IPS-18a (cell line): ENCODE results near the gene TMEM204.
"Not testable (repeated sequence)": the region's sequence is repeated elsewhere in the genome, so short reads cannot be mapped to it uniquely, and the experiment has no call there.

Source experiments
- H3K27ac ChIP-seq: one replicate; pipeline ENCODE4 v1.5.1; 2013; ENCODE audit warnings: low read length
- H3K27me3 ChIP-seq: one replicate; pipeline ENCODE4 v1.6.1; 2013; ENCODE audit warnings: mild to moderate bottlenecking, low read length; ENCODE audit not compliant: control insufficient read depth, insufficient read depth
- H3K36me3 ChIP-seq: one replicate; pipeline ENCODE4 v1.6.1; 2013; ENCODE audit warnings: low read depth, low read length; ENCODE audit not compliant: control insufficient read depth
- H3K4me1 ChIP-seq: one replicate; pipeline ENCODE4 v1.6.1; 2013; ENCODE audit warnings: low read depth, low read length; ENCODE audit not compliant: control insufficient read depth
- H3K4me3 ChIP-seq: one replicate; pipeline ENCODE4 v1.5.1; 2013; ENCODE audit warnings: low read length
- H3K9ac ChIP-seq: one replicate; pipeline ENCODE4 v1.6.1; 2013; ENCODE audit warnings: mild to moderate bottlenecking, low read length, moderate library complexity
- H3K9me3 ChIP-seq: one replicate; pipeline ENCODE4 v1.6.1; 2013; ENCODE audit warnings: low read depth, low read length; ENCODE audit not compliant: control insufficient read depth

Gene TMEM204

DNA sequence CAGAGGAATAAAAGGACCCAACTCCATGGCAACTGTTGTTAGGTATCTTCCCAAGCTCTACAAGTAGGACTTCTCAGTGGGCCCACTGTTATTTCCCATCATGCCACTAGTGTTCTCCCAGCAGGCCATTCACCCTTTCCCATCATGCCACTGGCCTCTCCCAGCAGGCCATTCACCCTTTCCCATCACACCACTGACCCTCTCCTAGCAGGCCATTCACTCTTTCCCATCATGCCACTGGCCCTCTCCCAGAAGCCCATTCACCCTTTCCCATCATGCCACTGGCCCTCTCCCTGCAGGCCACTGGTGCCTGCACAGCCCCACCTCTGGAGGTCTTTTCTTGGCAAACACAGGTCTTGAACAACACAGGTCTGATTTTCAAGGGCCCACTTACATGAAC lies 42.1 kb downstream of the TMEM204 start:
- Histone ChIP-seq H3K9ac (no peak overlapping the region), H3K27me3 (no peaks in the 10 kb centered on the region), H3K4me3 (no peak overlapping the region), H3K4me1 (no peaks in the 10 kb centered on the region), H3K9me3 (no peaks in the 10 kb centered on the region), H3K36me3 (peaks cover 2% of the 10 kb centered on the region), H3K27ac (no peak overlapping the region)

DNA sequence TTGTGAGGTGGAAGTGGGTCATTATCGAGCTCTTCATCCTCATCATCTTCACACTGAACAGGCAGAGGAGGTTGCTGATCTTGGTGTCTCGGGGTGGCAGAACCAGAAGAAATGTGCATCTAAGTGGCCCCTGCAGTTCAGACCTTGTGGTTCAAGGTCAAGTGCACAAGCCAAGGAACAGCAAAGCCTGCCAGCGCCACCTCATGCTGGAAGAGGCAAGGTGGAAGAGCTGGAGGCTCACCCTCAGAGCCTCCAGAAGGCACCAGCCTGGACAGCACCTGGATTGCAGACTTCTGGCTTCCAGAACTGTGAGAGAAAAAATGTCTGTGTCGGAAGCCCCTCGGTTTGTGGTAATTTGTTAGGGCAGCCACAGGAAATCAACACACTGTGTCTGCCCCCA lies 45.7 kb downstream of the TMEM204 start:
- no peak overlapping the region for H3K27ac ChIP-seq
- peaks cover 4% of the 10 kb centered on the region for H3K36me3 ChIP-seq
- H3K27me3 ChIP-seq, result no peaks in the 10 kb centered on the region
- H3K9me3 ChIP-seq, result no peaks in the 10 kb centered on the region
- H3K4me1 ChIP-seq, result no peaks in the 10 kb centered on the region
- H3K9ac ChIP-seq, result no peak overlapping the region
- H3K4me3 ChIP-seq, result no peak overlapping the region

DNA sequence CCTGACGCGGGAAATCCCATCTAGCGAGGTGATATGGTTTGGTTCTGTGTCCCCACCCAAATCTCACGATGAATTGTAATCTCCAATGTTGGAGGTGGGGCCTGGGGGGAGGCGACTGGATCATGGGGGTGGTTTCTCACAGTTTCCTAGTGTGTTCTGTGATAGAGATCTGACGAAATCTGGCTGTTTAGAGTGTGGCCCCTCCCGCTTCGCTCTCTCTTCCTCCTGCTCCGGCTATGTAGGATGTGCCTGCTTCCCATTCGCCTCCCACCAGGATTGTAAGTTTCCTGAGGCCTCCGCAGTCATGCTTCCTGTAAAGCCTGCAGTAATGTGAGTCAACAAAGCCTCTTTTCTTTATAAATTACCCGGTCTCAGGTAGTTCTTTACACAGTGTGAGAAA lies 46.8 kb downstream of the TMEM204 start:
- H3K4me3 ChIP-seq, result no peak overlapping the region
- no peaks in the 10 kb centered on the region for H3K4me1 ChIP-seq
- no peaks in the 10 kb centered on the region for H3K27me3 ChIP-seq
- H3K9me3 ChIP-seq, result no peaks in the 10 kb centered on the region
- H3K36me3 ChIP-seq, result peaks cover 7% of the 10 kb centered on the region
- H3K9ac ChIP-seq, result no peak overlapping the region
- H3K27ac ChIP-seq, result no peak overlapping the region

DNA sequence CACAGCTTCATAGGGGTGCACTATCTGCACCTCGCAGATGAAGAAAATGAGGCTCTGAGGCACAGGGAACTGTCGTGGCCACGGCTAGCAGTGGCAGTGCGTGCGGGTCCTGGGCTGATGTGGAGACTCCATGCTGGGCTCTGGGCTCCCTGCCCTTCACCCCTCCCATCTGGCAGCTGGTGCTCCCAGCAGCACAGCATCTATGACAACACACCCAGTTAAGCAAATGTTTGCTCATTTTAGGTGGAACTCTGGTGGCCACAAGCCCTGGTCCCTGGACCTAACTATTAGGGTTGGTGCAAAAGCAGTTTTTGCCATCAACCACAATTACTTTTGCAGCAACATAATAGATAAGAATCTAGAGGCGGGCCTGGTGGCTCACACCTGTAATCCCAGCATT lies 47.5 kb downstream of the TMEM204 start:
- H3K9me3 ChIP-seq, result no peaks in the 10 kb centered on the region
- H3K9ac ChIP-seq, result no peak overlapping the region
- H3K36me3 ChIP-seq, result peaks cover 7% of the 10 kb centered on the region
- no peaks in the 10 kb centered on the region for H3K27me3 ChIP-seq
- no peaks in the 10 kb centered on the region for H3K4me1 ChIP-seq
- H3K27ac ChIP-seq, result no peak overlapping the region
- H3K4me3 ChIP-seq, result no peak overlapping the region

DNA sequence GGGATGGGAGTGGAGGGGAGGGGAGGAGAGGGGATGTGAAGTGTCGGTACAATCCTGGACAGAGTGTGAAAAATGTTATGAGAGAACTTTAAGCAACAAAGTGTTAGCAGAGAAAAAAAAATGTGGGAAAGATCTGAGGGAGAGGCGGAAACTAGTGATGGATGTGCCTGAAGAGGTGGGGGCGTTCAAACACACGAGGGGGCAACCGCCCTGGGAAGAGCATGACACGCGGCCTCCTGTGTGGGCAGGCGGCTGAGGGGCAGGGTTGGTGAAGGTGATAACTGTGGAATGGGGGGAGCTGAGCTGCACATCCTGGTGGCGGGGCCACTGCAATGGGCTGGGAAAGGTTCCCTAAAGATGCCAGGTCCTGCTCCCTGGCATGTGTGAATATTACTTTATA lies 48.3 kb downstream of the TMEM204 start:
- Histone ChIP-seq H3K9ac (no peak overlapping the region), H3K27ac (no peak overlapping the region), H3K9me3 (no peaks in the 10 kb centered on the region), H3K4me3 (no peak overlapping the region), H3K27me3 (no peaks in the 10 kb centered on the region), H3K36me3 (peaks cover 8% of the 10 kb centered on the region), H3K4me1 (no peaks in the 10 kb centered on the region)

DNA sequence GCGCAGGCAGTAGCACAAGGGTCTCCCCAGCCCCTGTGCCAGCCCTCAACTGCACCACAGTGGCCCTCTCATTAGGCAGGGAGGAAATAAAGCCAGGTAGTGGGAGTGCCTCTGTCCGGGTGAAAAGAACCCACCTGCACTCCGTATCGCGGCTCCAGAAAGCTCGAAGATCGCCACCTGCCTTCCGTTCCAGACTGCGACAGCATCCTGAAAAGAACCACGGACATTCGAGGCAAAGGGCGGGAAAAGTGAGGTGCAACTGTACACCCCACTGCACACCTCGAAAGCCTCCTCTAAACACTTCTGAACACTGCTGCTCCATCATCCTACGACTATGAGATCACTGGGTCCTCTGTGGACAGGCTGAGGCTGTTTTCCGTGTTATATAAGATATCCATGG lies 49.7 kb downstream of the TMEM204 start:
- Histone ChIP-seq H3K9me3 (no peaks in the 10 kb centered on the region), H3K36me3 (peaks cover 11% of the 10 kb centered on the region), H3K27ac (no peak overlapping the region), H3K4me1 (no peaks in the 10 kb centered on the region), H3K4me3 (no peak overlapping the region), H3K27me3 (no peaks in the 10 kb centered on the region), H3K9ac (no peak overlapping the region)

DNA sequence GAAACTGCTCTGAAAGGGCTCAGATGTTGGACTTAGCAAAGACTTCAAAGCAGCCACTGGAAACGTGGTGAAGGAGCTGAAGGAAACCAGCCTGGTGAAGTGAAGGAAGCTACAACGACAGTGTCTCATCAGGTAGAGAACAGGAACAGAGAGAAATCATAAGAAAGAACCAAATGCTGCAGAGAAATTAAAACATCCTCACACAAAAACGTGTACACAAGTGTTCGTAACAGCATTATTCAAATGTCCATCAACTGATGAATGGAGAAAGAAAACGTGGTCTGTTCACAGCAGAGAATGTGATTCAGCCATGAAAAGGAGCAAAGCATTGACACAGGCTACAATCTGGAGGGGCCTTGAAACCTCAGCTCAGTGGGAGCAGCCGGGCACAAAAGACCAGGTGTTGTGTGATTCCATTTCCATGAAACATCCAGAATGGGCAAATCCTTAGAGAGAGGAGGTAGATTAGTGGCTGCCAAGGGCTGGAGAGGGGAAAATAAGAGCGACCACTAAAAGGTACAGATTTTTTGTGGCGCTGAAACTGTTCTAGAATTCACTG lies 51.5 kb downstream of the TMEM204 start:
- H3K9me3 ChIP-seq, result no peaks in the 10 kb centered on the region
- no peak overlapping the region for H3K9ac ChIP-seq
- no peaks in the 10 kb centered on the region for H3K27me3 ChIP-seq
- H3K36me3 ChIP-seq, result peaks cover 9% of the 10 kb centered on the region
- H3K27ac ChIP-seq, result no peak overlapping the region
- no peak overlapping the region for H3K4me3 ChIP-seq
- no peaks in the 10 kb centered on the region for H3K4me1 ChIP-seq

DNA sequence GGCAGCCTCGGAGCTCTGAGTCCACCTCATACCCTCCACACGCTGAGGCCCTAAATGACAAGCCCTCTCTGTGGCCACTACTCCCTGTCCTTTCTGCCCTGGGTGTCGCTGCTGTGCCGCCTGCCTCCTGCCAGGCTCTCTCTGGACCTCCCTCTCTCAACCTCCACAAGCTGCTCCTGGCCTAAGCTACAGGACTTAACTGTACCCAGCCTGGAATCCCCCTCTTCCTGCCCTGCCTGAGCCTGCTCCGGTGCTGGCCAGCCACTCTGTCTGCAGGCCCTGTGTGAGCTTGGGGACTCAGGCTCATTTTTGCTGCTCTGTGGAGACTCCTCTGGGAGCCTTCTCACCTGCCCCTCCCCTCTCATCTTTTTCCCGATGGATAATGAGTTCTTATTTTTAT lies 56.9 kb downstream of the TMEM204 start:
- H3K27me3 ChIP-seq, result no peaks in the 10 kb centered on the region
- H3K27ac ChIP-seq, result no peak overlapping the region
- no peak overlapping the region for H3K4me3 ChIP-seq
- no peaks in the 10 kb centered on the region for H3K4me1 ChIP-seq
- H3K9me3 ChIP-seq, result no peaks in the 10 kb centered on the region
- peaks cover 5% of the 10 kb centered on the region for H3K36me3 ChIP-seq
- no peak overlapping the region for H3K9ac ChIP-seq

DNA sequence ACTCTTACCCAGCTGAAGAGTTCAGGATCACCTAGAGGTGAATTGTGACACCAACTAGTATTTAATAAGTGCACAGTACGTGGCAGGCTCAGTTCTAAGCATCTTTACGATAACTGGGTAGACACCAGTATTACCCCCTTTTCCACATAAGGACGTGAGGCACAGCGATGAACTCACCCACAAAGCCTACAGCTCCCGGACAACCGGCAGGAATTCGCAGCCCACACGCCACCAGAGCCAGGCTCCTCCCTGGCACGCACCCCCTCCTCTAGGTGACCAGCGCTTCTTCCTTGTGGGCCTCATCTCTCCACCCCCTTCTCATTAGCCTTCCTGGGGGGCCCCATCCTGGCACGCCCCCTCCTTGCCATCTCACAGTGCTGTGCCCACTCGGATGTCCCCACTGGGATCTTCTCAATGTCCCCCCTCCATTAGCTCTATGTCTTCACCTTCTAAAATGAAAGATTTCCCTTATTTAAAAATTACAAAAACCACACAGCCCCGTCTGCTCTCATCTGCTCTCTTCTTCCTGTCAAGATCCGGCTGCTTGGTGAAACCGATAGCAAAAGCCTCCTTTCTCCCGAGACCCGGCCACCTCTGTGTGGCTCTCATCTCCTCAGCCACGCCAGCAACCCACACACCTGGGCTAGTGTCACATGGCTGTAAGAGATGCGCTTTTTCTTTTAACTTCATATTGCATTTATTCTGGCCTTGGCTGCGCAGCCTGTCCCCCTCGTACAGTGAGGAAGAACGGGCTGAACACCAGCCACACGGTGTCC lies 57.7 kb downstream of the TMEM204 start:
- Histone ChIP-seq H3K27ac (no peak overlapping the region), H3K27me3 (no peaks in the 10 kb centered on the region), H3K9me3 (no peaks in the 10 kb centered on the region), H3K9ac (no peak overlapping the region), H3K4me3 (no peak overlapping the region), H3K4me1 (no peaks in the 10 kb centered on the region), H3K36me3 (peaks cover 5% of the 10 kb centered on the region)

DNA sequence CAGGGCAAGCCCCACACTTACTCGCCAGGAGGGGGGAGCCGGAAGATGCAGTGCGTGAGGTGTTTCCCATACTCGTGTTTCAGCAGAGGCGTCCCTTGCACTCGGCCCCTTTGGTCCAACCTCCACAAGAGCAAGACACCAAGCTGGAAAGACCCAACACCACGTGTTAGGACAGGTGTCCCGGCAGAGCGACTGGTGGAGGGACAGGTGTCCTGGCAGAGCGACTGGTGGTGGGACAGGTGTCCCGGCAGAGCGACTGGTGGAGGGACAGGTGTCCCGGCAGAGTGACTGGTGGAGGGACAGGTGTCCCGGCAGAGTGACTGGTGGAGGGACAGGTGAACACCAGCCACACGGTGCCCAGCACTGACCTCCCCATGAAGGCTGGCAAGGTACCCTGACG lies 59.0 kb downstream of the TMEM204 start:
- Histone ChIP-seq H3K27ac (no peak overlapping the region), H3K9ac (no peak overlapping the region), H3K4me3 (no peak overlapping the region), H3K36me3 (no peaks in the 10 kb centered on the region), H3K4me1 (no peaks in the 10 kb centered on the region), H3K9me3 (no peaks in the 10 kb centered on the region), H3K27me3 (no peaks in the 10 kb centered on the region)

DNA sequence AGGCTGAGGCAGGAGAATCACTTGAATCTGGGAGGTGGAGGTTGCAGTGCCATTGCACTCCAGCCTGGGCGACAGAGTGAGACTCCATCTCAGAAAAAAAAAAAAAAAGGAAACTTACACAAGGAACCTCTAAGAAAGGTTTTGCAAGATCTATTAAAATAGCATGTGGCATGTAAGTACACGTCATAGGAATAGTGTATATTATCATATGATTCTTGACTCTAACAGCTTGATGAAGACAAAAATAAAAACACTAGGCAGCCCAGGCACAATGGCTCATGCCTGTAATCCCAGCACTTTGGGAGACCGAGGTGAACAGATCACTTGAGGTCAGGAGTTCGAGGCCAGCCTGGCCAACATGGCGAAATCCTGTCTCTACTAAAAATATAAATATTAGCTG lies 62.0 kb downstream of the TMEM204 start:
- not testable (repeated sequence) for H3K27me3 ChIP-seq, H3K9me3 ChIP-seq, H3K9ac ChIP-seq, H3K4me1 ChIP-seq, H3K36me3 ChIP-seq, H3K4me3 ChIP-seq, H3K27ac ChIP-seq

DNA sequence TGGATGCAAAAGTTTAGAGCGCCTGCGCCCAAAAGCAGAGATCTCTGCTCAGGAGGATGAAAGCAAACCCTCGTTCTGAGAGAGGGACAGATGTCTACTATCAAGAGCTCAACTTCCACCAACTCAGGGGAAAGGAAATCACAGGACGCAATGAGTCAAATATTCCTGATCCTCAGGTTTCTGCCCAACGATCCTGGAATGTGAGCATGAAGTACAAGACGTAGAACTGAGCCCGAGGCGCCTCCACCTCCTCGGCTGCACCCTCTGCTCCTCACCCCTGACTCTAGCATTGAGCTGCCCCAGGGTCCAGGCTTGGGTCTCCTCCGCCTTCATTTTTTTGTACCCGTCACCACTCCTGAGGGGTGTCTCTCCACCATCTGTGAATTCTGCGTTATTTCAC lies 63.0 kb downstream of the TMEM204 start:
- Histone ChIP-seq H3K9ac (no peak overlapping the region), H3K36me3 (no peaks in the 10 kb centered on the region), H3K4me3 (no peak overlapping the region), H3K4me1 (no peaks in the 10 kb centered on the region), H3K9me3 (no peaks in the 10 kb centered on the region), H3K27ac (no peak overlapping the region), H3K27me3 (no peaks in the 10 kb centered on the region)
